HG03064 (cell line): ENCODE measurements around the gene SPDYE6.
"Not testable (repeated sequence)": the region's sequence is repeated elsewhere in the genome, so short reads cannot be mapped to it uniquely, and the experiment has no call there.

Experiments used
- ATAC-seq: cut with Tn5 transposase; IDR thresholded peaks from one replicate; pipeline ENCODE4 v1.9.1; 2021; ENCODE audit warnings: low read depth; ENCODE audit not compliant: unreplicated experiment

SPDYE6 gene

GRCh38 chr7:102356344-102356743 lies at the start of gene SPDYE6:
TSS of gene SPDYE6 (minus strand) at chr7:102356444. CDS start at chr7:102356023, 421 bp downstream.
- not testable (repeated sequence) for ATAC-seq

GRCh38 chr7:102404862-102405188 lies 48.6 kb upstream of the SPDYE6 start:
- ATAC-seq = not testable (repeated sequence)

GRCh38 chr7:102404005-102404861 lies 48.0 kb upstream of the SPDYE6 start:
- no peak for ATAC-seq

- ATAC-seq = no peak
Observed at GRCh38 chr7:102403563-102403962, 47.3 kb upstream of the SPDYE6 start.

- no peak for ATAC-seq
Observed at GRCh38 chr7:102400360-102400759, 44.1 kb upstream of the SPDYE6 start.

GRCh38 chr7:102398543-102398942 lies 42.3 kb upstream of the SPDYE6 start:
- no peak for ATAC-seq

- no peak for ATAC-seq
Observed at GRCh38 chr7:102396710-102397019, 40.4 kb upstream of the SPDYE6 start.

GRCh38 chr7:102395873-102396709 lies 39.8 kb upstream of the SPDYE6 start, which contains the start of gene PRKRIP1:
TSS of gene PRKRIP1 (plus strand) at chr7:102396363. CDS start at chr7:102396412, 49 bp downstream.
- ATAC-seq = peak; percentile 98

GRCh38 chr7:102395592-102395872 lies 39.3 kb upstream of the SPDYE6 start:
- no peak for ATAC-seq

- no peak for ATAC-seq
Observed at GRCh38 chr7:102393467-102393866, 37.2 kb upstream of the SPDYE6 start.

GRCh38 chr7:102392330-102392729 lies 36.1 kb upstream of the SPDYE6 start:
- ATAC-seq = no peak

- no peak for ATAC-seq
Observed at GRCh38 chr7:102390697-102391484, 34.6 kb upstream of the SPDYE6 start.

- ATAC-seq = no peak
Observed at GRCh38 chr7:102389810-102390209, 33.6 kb upstream of the SPDYE6 start.

GRCh38 chr7:102387064-102387463 lies 30.8 kb upstream of the SPDYE6 start:
- ATAC-seq = no peak

- ATAC-seq = not testable (repeated sequence)
Observed at GRCh38 chr7:102381696-102382425, 25.6 kb upstream of the SPDYE6 start.

- ATAC-seq = not testable (repeated sequence)
Observed at GRCh38 chr7:102380837-102381236, 24.6 kb upstream of the SPDYE6 start.

- ATAC-seq = no peak
Observed at GRCh38 chr7:102376964-102377466, 20.8 kb upstream of the SPDYE6 start.

GRCh38 chr7:102372796-102373195 lies 16.6 kb upstream of the SPDYE6 start:
- not testable (repeated sequence) for ATAC-seq

- ATAC-seq = not testable (repeated sequence)
Observed at GRCh38 chr7:102370038-102370437, 13.8 kb upstream of the SPDYE6 start.

- not testable (repeated sequence) for ATAC-seq
Observed at GRCh38 chr7:102365390-102365789, 9.1 kb upstream of the SPDYE6 start.
